ENCODE results near the gene GRB10.

GRCh38 chr7:50725774-50726173 is 56.9 kb downstream of the GRB10 start:
- no peak for TF ChIP-seq CTCF (IDR thresholded peaks at IDR 0.05)
- no peak for TF ChIP-seq POLR2A (IDR thresholded peaks at IDR 0.05)
